Measurements from ENCODE around the gene CFAP52.
"Not testable (repeated sequence)": the region's sequence is repeated elsewhere in the genome, so short reads cannot be mapped to it uniquely, and the experiment has no call there.

The CFAP52 gene

GRCh38 chr17:9647014-9647413, 70.6 kb downstream of the CFAP52 start:
- no peak for DNase-seq

- DNase-seq: no peak
Observed at GRCh38 chr17:9648521-9649110, 72.2 kb downstream of the CFAP52 start.

- DNase-seq: peak; percentile 92
Observed at GRCh38 chr17:9658593-9659211, 82.3 kb downstream of the CFAP52 start.

- DNase-seq: no peak
Observed at GRCh38 chr17:9661027-9661426, 84.6 kb downstream of the CFAP52 start.

- DNase-seq: not testable (repeated sequence)
Observed at GRCh38 chr17:9663511-9663910, 87.1 kb downstream of the CFAP52 start.

- DNase-seq: no peak
Observed at GRCh38 chr17:9666461-9667050, 90.1 kb downstream of the CFAP52 start.

- DNase-seq: peak; percentile 62
Observed at GRCh38 chr17:9668517-9668916, 92.1 kb downstream of the CFAP52 start.

GRCh38 chr17:9669551-9670008, 93.1 kb downstream of the CFAP52 start:
- DNase-seq: no peak

- DNase-seq: no peak
Observed at GRCh38 chr17:9670596-9670995, 94.2 kb downstream of the CFAP52 start.

- DNase-seq: no peak
Observed at GRCh38 chr17:9671559-9671958, 95.1 kb downstream of the CFAP52 start.

- DNase-seq: peak; percentile 24
Observed at GRCh38 chr17:9672266-9672665, 95.8 kb downstream of the CFAP52 start.

- DNase-seq: no peak
Observed at GRCh38 chr17:9672691-9673090, 96.2 kb downstream of the CFAP52 start.

GRCh38 chr17:9676084-9676483, 99.6 kb downstream of the CFAP52 start:
- no peak for DNase-seq

- peak; percentile 79 for DNase-seq
Observed at GRCh38 chr17:9676820-9677310, 100.4 kb downstream of the CFAP52 start.

- no peak for DNase-seq
Observed at GRCh38 chr17:9677411-9677810, 101.0 kb downstream of the CFAP52 start.

GRCh38 chr17:9677896-9678295, 101.5 kb downstream of the CFAP52 start:
- no peak for DNase-seq

GRCh38 chr17:9684955-9685621, 108.6 kb downstream of the CFAP52 start:
- peak; percentile 12 for DNase-seq
